GM12891 (cell line): ENCODE results near the gene PERCC1.

ENCODE experiments used
- PAX5 ChIP-seq: IDR thresholded peaks from 2 replicates; pipeline ENCODE4 v1.6.1; 2011; ENCODE audit warnings: low read length, moderate library complexity, mild to moderate bottlenecking; ENCODE audit not compliant: insufficient read depth, severe bottlenecking
- POLR2A ChIP-seq: IDR thresholded peaks from 2 replicates; pipeline ENCODE4 v1.6.1; 2011; ENCODE audit warnings: low read depth, low read length, control low read depth
- POLR2AphosphoS5 ChIP-seq: IDR thresholded peaks from 2 replicates; pipeline ENCODE4 v1.6.1; 2011; ENCODE audit warnings: low read depth, low read length, control low read depth
- POU2F2 ChIP-seq: IDR thresholded peaks from 2 replicates; pipeline ENCODE4 v1.6.1; 2011; ENCODE audit warnings: low read depth, mild to moderate bottlenecking, control low read depth, low read length, moderate library complexity
- SPI1 ChIP-seq: IDR thresholded peaks from 2 replicates; pipeline ENCODE4 v1.6.1; 2011; ENCODE audit warnings: low read depth, low read length, control low read depth
- TAF1 ChIP-seq: IDR thresholded peaks from 2 replicates; pipeline ENCODE4 v1.6.1; 2011; ENCODE audit warnings: low read depth, low read length, control low read depth

GRCh38 chr16:1413684-1414531 lies 17.0 kb upstream of the PERCC1 start:
- no peak for TF ChIP-seq POLR2A
- TF ChIP-seq SPI1 = peak; percentile 38; the same call in 1 of the 2 replicates
- no peak for TF ChIP-seq POLR2AphosphoS5
- TF ChIP-seq POU2F2 = no peak
- no peak for TF ChIP-seq TAF1
- no peak for TF ChIP-seq PAX5
